GM23338 (cell line): ENCODE measurements around the gene MTERF4. TPM values are rescaled to one million over a fixed set of nuclear protein-coding genes. Genes with fewer than 3 reads are reported as not detected.

Experiments used
- ATAC-seq: fragments of 200-7000 bp; cut with Tn5 transposase; 3 replicates; pipeline ENCODE4 v1.9.1; 2020
- DNase-seq: peaks from one replicate; pipeline ENCODE4 v3.0.0-alpha.2; 2015; ENCODE audit warnings: low spot score
- H2AFZ ChIP-seq: fragments of 200-600 bp; sonication (generic); 2 replicates; pipeline ENCODE4 v1.8.0; 2016; ENCODE audit warnings: antibody characterized with exemption, mild to moderate bottlenecking, moderate library complexity
- H3F3A ChIP-seq: fragments of 200-600 bp; sonication (generic); replicated peaks from 2 replicates; pipeline ENCODE4 v1.8.0; 2017; ENCODE audit warnings: antibody characterized with exemption, mixed run types, low read depth
- H3K27ac ChIP-seq: fragments of 200-600 bp; sonication (generic); 2 replicates; pipeline ENCODE4 v1.6.1; 2016; ENCODE audit warnings: low read depth
- H3K27me3 ChIP-seq: fragments of 200-600 bp; sonication (generic); 2 replicates; pipeline ENCODE4 v1.8.0; 2016; ENCODE audit warnings: mild to moderate bottlenecking, mixed run types, moderate library complexity; ENCODE audit not compliant: insufficient read depth
- H3K36me3 ChIP-seq: fragments of 200-600 bp; sonication (generic); 2 replicates; pipeline ENCODE4 v1.8.0; 2016; ENCODE audit warnings: mild to moderate bottlenecking; ENCODE audit not compliant: insufficient read depth
- H3K4me1 ChIP-seq: fragments of 200-600 bp; sonication (generic); 2 replicates; pipeline ENCODE4 v1.8.0; 2016; ENCODE audit warnings: mild to moderate bottlenecking, moderate library complexity; ENCODE audit not compliant: insufficient read depth
- H3K4me2 ChIP-seq: fragments of 200-600 bp; sonication (generic); 2 replicates; pipeline ENCODE4 v1.7.1; 2017; ENCODE audit warnings: mixed run types
- H3K4me3 ChIP-seq: fragments of 200-600 bp; sonication (generic); 2 replicates; pipeline ENCODE4 v1.6.1; 2016; ENCODE audit warnings: mixed run types
- H3K79me2 ChIP-seq: fragments of 200-600 bp; sonication (generic); replicated peaks from 2 replicates; pipeline ENCODE4 v1.8.0; 2017; ENCODE audit warnings: mild to moderate bottlenecking; ENCODE audit not compliant: insufficient read depth
- H3K9me2 ChIP-seq: fragments of 200-600 bp; sonication (generic); 2 replicates; pipeline ENCODE4 v1.8.0; 2017; ENCODE audit not compliant: insufficient read depth
- H4K20me1 ChIP-seq: fragments of 200-600 bp; sonication (generic); replicated peaks from 2 replicates; pipeline ENCODE4 v1.8.0; 2017; ENCODE audit warnings: mild to moderate bottlenecking; ENCODE audit not compliant: insufficient read depth
- H3K27ac Mint-ChIP-seq: 2 replicates; pipeline ENCODE4 v1.8.0; 2020; ENCODE audit warnings: inconsistent platforms, mild to moderate bottlenecking, moderate library complexity, mixed read lengths
- H3K27me3 Mint-ChIP-seq: 3 replicates; pipeline ENCODE4 v1.8.0; 2022; ENCODE audit warnings: low read depth, mild to moderate bottlenecking, moderate library complexity, mixed read lengths, inconsistent platforms; ENCODE audit not compliant: insufficient read depth, poor library complexity
- H3K36me3 Mint-ChIP-seq: 3 replicates; pipeline ENCODE4 v1.8.0; 2021; ENCODE audit warnings: low read depth, mild to moderate bottlenecking, inconsistent platforms, moderate library complexity, mixed read lengths
- H3K4me1 Mint-ChIP-seq: 3 replicates; pipeline ENCODE4 v1.8.0; 2020; ENCODE audit warnings: mild to moderate bottlenecking, inconsistent platforms, mixed read lengths
- H3K4me3 Mint-ChIP-seq: 3 replicates; pipeline ENCODE4 v1.8.0; 2021; ENCODE audit warnings: moderate library complexity, mild to moderate bottlenecking, inconsistent platforms, mixed read lengths
- H3K9me3 Mint-ChIP-seq: 3 replicates; pipeline ENCODE4 v1.8.0; 2020; ENCODE audit warnings: moderate library complexity, mild to moderate bottlenecking, inconsistent platforms, mixed read lengths
- CREB1 ChIP-seq: fragments of 250-450 bp; sonication (Bioruptor Pico); IDR thresholded peaks from 2 replicates; pipeline ENCODE4 v1.5.0; 2020; ENCODE audit warnings: low read depth, mild to moderate bottlenecking, moderate library complexity
- CTCF ChIP-seq, 2 experiments: fragments of 200-600 bp in 1 of 2; sonication (generic) in 1 of 2; conservative IDR thresholded peaks; 2 replicates each; pipeline versions ENCODE4 v1.5.1 to v1.6.1; 2016 to 2017; ENCODE audit warnings: antibody characterized with exemption in 2 of 2, low read depth in 2 of 2, mild to moderate bottlenecking in 2 of 2, moderate library complexity in 1 of 2
- JUNB ChIP-seq: IDR thresholded peaks from one replicate; pipeline ENCODE4 v1.6.1; 2016; ENCODE audit warnings: antibody characterized with exemption; ENCODE audit not compliant: unreplicated experiment
- NANOG ChIP-seq: IDR thresholded peaks from 2 replicates; pipeline ENCODE4 v1.6.1; 2016; ENCODE audit warnings: antibody characterized with exemption, borderline replicate concordance
- ZNF331 ChIP-seq: fragments of 250-450 bp; sonication (Bioruptor Pico); IDR thresholded peaks from 2 replicates; pipeline ENCODE4 v1.5.0; 2020; ENCODE audit warnings: low read depth, mild to moderate bottlenecking, moderate library complexity
- ZNF462 ChIP-seq: fragments of 250-450 bp; sonication (Bioruptor Pico); IDR thresholded peaks from 2 replicates; pipeline ENCODE4 v1.5.0; 2020; ENCODE audit warnings: mild to moderate bottlenecking, moderate library complexity
- polyA plus RNA-seq: library from polyadenylated mRNA; unstranded; fragments of >200 nt; fragmentation: Nextera tagmentation; extraction: Ambion mirVana; gene quantifications from 2 replicates; pipeline ENCODE4 v1.2.1, GENCODE V29; 2016
- total RNA-seq: library from RNA; depleted of rRNA; stranded (reverse); fragments of >200 nt; shearing (Covaris generic); gene quantifications from 2 replicates; pipeline ENCODE4 v1.2.3, GENCODE V29; 2014
- TF ChIP-seq, protein P1 (sequence below): IDR thresholded peaks from 2 replicates; pipeline ENCODE4 v1.6.1; 2016; ENCODE audit warnings: antibody characterized with exemption
- TF ChIP-seq, protein P2 (sequence below): IDR thresholded peaks from one replicate; pipeline ENCODE4 v1.6.1; 2018; ENCODE audit warnings: antibody characterized with exemption; ENCODE audit not compliant: unreplicated experiment

Gene MTERF4
- total and polyA plus RNA-seq, 2 experiments from 2014 or later = 15.3 to 63.6 TPM

GRCh38 chr2:241139531-241140444 lies 37.7 kb upstream of the MTERF4 start (continued):
- no peak for TF ChIP-seq CTCF (conservative IDR thresholded peaks at IDR 0.05; ENCODE audit: low read depth in 2 of 2)
- TF ChIP-seq, protein P1, sequence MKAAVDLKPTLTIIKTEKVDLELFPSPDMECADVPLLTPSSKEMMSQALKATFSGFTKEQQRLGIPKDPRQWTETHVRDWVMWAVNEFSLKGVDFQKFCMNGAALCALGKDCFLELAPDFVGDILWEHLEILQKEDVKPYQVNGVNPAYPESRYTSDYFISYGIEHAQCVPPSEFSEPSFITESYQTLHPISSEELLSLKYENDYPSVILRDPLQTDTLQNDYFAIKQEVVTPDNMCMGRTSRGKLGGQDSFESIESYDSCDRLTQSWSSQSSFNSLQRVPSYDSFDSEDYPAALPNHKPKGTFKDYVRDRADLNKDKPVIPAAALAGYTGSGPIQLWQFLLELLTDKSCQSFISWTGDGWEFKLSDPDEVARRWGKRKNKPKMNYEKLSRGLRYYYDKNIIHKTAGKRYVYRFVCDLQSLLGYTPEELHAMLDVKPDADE = no peak
- TF ChIP-seq NANOG = no peak
- no peak for TF ChIP-seq CREB1 (CRISPR knock-in tag)
- TF ChIP-seq, protein P2, sequence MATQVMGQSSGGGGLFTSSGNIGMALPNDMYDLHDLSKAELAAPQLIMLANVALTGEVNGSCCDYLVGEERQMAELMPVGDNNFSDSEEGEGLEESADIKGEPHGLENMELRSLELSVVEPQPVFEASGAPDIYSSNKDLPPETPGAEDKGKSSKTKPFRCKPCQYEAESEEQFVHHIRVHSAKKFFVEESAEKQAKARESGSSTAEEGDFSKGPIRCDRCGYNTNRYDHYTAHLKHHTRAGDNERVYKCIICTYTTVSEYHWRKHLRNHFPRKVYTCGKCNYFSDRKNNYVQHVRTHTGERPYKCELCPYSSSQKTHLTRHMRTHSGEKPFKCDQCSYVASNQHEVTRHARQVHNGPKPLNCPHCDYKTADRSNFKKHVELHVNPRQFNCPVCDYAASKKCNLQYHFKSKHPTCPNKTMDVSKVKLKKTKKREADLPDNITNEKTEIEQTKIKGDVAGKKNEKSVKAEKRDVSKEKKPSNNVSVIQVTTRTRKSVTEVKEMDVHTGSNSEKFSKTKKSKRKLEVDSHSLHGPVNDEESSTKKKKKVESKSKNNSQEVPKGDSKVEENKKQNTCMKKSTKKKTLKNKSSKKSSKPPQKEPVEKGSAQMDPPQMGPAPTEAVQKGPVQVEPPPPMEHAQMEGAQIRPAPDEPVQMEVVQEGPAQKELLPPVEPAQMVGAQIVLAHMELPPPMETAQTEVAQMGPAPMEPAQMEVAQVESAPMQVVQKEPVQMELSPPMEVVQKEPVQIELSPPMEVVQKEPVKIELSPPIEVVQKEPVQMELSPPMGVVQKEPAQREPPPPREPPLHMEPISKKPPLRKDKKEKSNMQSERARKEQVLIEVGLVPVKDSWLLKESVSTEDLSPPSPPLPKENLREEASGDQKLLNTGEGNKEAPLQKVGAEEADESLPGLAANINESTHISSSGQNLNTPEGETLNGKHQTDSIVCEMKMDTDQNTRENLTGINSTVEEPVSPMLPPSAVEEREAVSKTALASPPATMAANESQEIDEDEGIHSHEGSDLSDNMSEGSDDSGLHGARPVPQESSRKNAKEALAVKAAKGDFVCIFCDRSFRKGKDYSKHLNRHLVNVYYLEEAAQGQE = no peak

DNA sequence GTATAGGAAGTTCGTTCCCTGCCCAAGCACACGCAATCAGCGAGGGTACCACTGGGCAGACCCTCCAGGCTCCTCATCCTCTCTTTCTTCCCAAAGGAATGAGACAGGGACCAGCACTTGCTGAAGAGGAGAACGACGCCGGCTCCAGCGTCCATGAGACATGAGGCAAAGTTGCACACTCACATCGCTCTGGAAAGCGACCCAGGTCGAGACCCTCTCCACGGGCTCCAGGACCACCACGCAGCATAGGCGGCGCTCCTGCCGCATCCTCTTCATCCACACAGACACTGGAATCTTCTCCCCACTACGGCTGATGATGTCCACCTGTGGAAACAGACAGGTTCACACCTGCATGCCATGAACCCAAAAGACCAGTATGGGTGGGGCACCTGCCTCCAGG lies 36.4 kb upstream of the MTERF4 start:
- no peaks in the 10 kb centered on the region for H3K9me3 Mint-ChIP-seq
- H3K79me2 ChIP-seq = 0 out of 2 replicates have a peak, but pooled peaks cover 12% of the 10 kb centered on the region
- no peak for ATAC-seq
- no peak overlapping the region for H2AFZ ChIP-seq
- H3K4me1 Mint-ChIP-seq = no peaks in the 10 kb centered on the region
- no peak overlapping the region for H3K27ac Mint-ChIP-seq
- no peaks in the 10 kb centered on the region for H3K4me1 ChIP-seq
- H3K4me3 ChIP-seq = no peak overlapping the region
- H3K27ac ChIP-seq = no peak overlapping the region
- peaks cover 49% of the 10 kb centered on the region for H3K36me3 Mint-ChIP-seq
- H3F3A ChIP-seq = no peaks in the 10 kb centered on the region
- H4K20me1 ChIP-seq = no peaks in the 10 kb centered on the region; the same call in 1 of the 2 replicates
- no peak for DNase-seq
- H3K36me3 ChIP-seq = peaks cover 14% of the 10 kb centered on the region
- no peak overlapping the region for H3K4me3 Mint-ChIP-seq
- H3K9me2 ChIP-seq = no peaks in the 10 kb centered on the region
- H3K27me3 ChIP-seq = no peaks in the 10 kb centered on the region
- H3K27me3 Mint-ChIP-seq = no peaks in the 10 kb centered on the region
- H3K4me2 ChIP-seq = no peak overlapping the region
- TF ChIP-seq ZNF331 (CRISPR knock-in tag) (no peak), ZNF462 (CRISPR knock-in tag) (no peak), JUNB (no peak), CTCF (conservative IDR thresholded peaks at IDR 0.05; ENCODE audit: low read depth in 2 of 2) (no peak)
